Ishikawa (cell line): ENCODE measurements around the gene EHD4.

Experiments
- CEBPB ChIP-seq: IDR thresholded peaks from 2 replicates; pipeline ENCODE4 v1.6.1; 2012
- CREB1 ChIP-seq: IDR thresholded peaks from 2 replicates; pipeline ENCODE4 v1.6.1; 2012; ENCODE audit warnings: low read depth
- EGR1 ChIP-seq: IDR thresholded peaks from 2 replicates; pipeline ENCODE4 v1.6.1; 2012
- EP300 ChIP-seq: IDR thresholded peaks from 2 replicates; pipeline ENCODE4 v1.6.1; 2012; ENCODE audit warnings: borderline replicate concordance
- FOXM1 ChIP-seq: IDR thresholded peaks from 2 replicates; pipeline ENCODE4 v1.6.1; 2012; ENCODE audit warnings: low read depth, borderline replicate concordance
- NFIC ChIP-seq: IDR thresholded peaks from 2 replicates; pipeline ENCODE4 v1.6.1; 2012
- RAD21 ChIP-seq: IDR thresholded peaks from 2 replicates; pipeline ENCODE4 v1.6.1; 2012; ENCODE audit warnings: low read depth
- TAF1 ChIP-seq: IDR thresholded peaks from 2 replicates; pipeline ENCODE4 v1.6.1; 2012; ENCODE audit warnings: low read depth, mild to moderate bottlenecking
- TCF12 ChIP-seq: IDR thresholded peaks from 2 replicates; pipeline ENCODE4 v1.6.1; 2012; ENCODE audit warnings: low read depth
- TEAD4 ChIP-seq: IDR thresholded peaks from 2 replicates; pipeline ENCODE4 v1.6.1; 2012
- YY1 ChIP-seq: IDR thresholded peaks from 2 replicates; pipeline ENCODE4 v1.6.1; 2012; ENCODE audit warnings: low read depth
- ZBTB7A ChIP-seq: IDR thresholded peaks from 2 replicates; pipeline ENCODE4 v1.6.1; 2012; ENCODE audit warnings: low read depth
- TF ChIP-seq, protein P1 (sequence below): IDR thresholded peaks from 2 replicates; pipeline ENCODE4 v1.6.1; 2012
- TF ChIP-seq, protein P2 (sequence below): IDR thresholded peaks from 2 replicates; pipeline ENCODE4 v1.6.1; 2012
- TF ChIP-seq, protein P3 (sequence below): IDR thresholded peaks from 2 replicates; pipeline ENCODE4 v1.6.1; 2012; ENCODE audit warnings: low read depth, mild to moderate bottlenecking

The EHD4 gene

DNA sequence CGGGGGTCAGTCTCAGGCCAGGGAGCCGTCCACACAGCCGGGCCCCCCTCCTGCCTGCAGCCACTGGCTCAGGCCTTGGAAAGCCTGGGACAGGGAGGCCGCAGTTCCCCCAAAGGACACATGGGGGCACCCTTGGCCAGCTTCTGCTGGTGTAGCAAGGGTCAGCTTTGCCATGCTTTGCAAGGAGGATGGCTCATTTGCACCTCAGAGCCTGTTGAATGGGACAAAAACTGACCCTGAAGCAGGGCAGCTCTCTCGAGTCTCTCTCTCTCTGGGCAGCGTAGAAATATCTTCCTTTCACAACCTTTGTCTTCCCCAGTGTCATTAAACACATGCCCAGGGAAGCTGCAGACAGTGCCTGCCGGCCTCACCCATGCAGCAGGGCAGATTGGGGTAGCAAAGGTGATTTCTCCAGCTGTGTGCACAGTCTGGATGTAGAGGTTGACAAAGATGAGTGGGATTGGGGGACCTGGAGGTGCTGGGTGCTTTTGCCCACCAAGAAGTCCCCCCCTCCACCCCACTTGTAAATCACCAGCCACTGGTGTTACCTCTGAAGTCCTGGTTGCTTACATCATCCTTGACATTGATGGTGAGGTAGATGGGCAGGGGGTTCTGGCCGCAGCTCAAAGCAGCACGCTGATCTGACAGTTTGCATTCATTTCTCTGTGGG, 17.4 kb upstream of the EHD4 start:
- TF ChIP-seq, protein P1, sequence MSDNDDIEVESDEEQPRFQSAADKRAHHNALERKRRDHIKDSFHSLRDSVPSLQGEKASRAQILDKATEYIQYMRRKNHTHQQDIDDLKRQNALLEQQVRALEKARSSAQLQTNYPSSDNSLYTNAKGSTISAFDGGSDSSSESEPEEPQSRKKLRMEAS, result no peak
- TF ChIP-seq NFIC (no peak), RAD21 (peak; percentile 99)
- TF ChIP-seq, protein P2, sequence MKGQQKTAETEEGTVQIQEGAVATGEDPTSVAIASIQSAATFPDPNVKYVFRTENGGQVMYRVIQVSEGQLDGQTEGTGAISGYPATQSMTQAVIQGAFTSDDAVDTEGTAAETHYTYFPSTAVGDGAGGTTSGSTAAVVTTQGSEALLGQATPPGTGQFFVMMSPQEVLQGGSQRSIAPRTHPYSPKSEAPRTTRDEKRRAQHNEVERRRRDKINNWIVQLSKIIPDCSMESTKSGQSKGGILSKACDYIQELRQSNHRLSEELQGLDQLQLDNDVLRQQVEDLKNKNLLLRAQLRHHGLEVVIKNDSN, result no peak

DNA sequence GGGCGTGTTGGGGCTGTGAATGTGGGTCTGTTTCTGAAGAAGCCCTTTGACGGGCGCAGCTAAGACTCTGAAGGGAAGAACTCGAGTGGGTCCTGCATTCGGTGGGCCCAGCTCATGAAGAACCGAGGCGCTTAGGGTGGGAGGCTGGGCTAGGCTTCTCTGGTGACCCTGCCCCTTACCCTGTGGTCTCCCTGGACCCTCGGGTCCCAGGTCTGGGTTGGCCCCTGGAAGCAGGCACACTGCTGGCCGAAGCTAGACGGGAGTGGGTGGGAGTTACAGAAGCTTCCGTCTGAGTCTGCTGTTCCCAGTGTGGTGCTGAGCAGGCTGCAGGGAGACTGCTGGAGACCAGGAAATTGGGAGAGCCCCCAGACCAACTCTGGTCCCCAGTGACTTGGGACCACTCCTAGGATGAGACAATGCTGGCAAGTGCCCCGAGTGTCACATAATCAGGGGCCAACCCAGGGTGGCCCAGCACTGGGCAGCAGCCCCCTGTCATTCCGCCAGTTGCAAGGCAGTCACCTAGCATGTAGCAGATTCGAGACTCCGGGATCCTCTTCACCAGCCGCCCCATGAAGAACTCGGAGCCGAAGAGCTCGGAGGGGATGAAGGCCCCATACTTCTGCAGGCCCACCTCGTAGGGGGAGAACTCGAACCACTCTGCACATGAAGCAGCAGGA, 16.7 kb upstream of the EHD4 start:
- TF ChIP-seq, protein P3, sequence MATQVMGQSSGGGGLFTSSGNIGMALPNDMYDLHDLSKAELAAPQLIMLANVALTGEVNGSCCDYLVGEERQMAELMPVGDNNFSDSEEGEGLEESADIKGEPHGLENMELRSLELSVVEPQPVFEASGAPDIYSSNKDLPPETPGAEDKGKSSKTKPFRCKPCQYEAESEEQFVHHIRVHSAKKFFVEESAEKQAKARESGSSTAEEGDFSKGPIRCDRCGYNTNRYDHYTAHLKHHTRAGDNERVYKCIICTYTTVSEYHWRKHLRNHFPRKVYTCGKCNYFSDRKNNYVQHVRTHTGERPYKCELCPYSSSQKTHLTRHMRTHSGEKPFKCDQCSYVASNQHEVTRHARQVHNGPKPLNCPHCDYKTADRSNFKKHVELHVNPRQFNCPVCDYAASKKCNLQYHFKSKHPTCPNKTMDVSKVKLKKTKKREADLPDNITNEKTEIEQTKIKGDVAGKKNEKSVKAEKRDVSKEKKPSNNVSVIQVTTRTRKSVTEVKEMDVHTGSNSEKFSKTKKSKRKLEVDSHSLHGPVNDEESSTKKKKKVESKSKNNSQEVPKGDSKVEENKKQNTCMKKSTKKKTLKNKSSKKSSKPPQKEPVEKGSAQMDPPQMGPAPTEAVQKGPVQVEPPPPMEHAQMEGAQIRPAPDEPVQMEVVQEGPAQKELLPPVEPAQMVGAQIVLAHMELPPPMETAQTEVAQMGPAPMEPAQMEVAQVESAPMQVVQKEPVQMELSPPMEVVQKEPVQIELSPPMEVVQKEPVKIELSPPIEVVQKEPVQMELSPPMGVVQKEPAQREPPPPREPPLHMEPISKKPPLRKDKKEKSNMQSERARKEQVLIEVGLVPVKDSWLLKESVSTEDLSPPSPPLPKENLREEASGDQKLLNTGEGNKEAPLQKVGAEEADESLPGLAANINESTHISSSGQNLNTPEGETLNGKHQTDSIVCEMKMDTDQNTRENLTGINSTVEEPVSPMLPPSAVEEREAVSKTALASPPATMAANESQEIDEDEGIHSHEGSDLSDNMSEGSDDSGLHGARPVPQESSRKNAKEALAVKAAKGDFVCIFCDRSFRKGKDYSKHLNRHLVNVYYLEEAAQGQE, result no peak
- TF ChIP-seq EP300, result no peak
- TF ChIP-seq, protein P1, result no peak
- TF ChIP-seq TEAD4, result no peak
- TF ChIP-seq FOXM1, result no peak
- no peak for TF ChIP-seq ZBTB7A
- TF ChIP-seq EGR1, result no peak
- TF ChIP-seq, protein P2, result no peak
- TF ChIP-seq CREB1, result no peak
- TF ChIP-seq TAF1, result no peak
- no peak for TF ChIP-seq NFIC
- TF ChIP-seq RAD21, result no peak
- no peak for TF ChIP-seq CEBPB
- TF ChIP-seq YY1, result no peak
- TF ChIP-seq TCF12, result no peak

DNA sequence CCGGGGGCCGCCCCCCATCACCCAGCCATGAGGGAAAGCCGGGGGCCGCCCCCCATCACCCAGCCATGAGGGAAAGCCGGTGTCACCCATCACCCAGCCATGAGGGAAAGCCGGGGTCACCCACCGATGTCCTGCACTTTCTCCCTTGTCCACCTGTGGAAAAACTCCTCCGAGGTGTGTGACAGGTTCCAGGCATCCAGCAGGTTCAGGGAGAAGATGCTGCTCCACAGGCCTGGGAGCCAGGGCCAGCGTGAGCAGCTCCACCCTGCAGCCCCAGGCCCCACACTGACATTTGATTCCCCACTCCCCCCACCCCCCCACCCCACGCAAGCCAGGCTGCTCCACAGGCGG, 15.5 kb upstream of the EHD4 start:
- no peak for TF ChIP-seq TCF12
- TF ChIP-seq TAF1, result no peak
- TF ChIP-seq YY1, result no peak
- TF ChIP-seq, protein P1, result no peak
- TF ChIP-seq EGR1, result no peak
- no peak for TF ChIP-seq CEBPB
- no peak for TF ChIP-seq CREB1
- TF ChIP-seq NFIC, result no peak
- no peak for TF ChIP-seq TEAD4
- no peak for TF ChIP-seq EP300
- TF ChIP-seq, protein P2, result no peak
- TF ChIP-seq, protein P3, result no peak
- TF ChIP-seq ZBTB7A, result no peak
- TF ChIP-seq FOXM1, result no peak
- no peak for TF ChIP-seq RAD21

DNA sequence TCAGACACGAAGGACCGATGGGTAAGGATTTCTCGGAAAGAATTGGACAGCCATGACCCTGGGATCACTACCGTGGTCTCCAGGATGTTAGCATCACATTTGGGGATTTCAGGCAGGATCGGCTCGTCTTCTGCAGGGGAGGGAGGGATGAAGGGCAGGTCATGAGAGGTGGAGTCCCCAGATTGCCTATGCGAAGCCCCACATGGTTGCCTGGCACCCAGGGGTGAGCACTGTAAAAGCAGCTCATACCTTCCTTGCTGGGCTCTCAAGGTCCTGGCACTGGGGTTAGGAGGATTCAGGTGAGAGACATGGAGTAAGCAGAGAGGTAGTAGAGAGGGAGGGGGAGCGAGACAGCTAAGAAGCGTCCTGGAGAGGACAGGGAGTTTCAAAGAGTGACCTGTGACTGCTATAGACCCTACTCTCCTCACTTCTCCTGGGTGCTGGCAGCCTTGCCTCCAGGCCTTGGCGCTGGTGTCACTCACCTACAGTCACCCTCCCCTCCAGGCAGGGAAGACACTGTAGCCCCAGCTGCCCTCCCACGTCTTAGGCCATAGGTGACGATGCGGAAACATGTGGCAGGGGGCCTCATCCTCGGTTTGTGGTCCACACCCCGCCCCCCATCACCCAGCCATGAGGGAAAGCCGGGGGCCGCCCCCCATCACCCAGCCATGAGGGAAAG, 15.0 kb upstream of the EHD4 start:
- no peak for TF ChIP-seq ZBTB7A
- TF ChIP-seq, protein P1, result no peak
- no peak for TF ChIP-seq TAF1
- TF ChIP-seq EGR1, result no peak
- no peak for TF ChIP-seq FOXM1
- TF ChIP-seq, protein P3, result no peak
- TF ChIP-seq TEAD4, result no peak
